Measurements from ENCODE around the gene PCGF2. TPM values are rescaled to one million over a fixed set of nuclear protein-coding genes. Genes with fewer than 3 reads are reported as not detected.
"Not testable (repeated sequence)": the region's sequence is repeated elsewhere in the genome, so short reads cannot be mapped to it uniquely, and the experiment has no call there.

Gene PCGF2
- total RNA-seq, 2 donors from 2014 or later = 1.6 to 4.3 TPM

DNA sequence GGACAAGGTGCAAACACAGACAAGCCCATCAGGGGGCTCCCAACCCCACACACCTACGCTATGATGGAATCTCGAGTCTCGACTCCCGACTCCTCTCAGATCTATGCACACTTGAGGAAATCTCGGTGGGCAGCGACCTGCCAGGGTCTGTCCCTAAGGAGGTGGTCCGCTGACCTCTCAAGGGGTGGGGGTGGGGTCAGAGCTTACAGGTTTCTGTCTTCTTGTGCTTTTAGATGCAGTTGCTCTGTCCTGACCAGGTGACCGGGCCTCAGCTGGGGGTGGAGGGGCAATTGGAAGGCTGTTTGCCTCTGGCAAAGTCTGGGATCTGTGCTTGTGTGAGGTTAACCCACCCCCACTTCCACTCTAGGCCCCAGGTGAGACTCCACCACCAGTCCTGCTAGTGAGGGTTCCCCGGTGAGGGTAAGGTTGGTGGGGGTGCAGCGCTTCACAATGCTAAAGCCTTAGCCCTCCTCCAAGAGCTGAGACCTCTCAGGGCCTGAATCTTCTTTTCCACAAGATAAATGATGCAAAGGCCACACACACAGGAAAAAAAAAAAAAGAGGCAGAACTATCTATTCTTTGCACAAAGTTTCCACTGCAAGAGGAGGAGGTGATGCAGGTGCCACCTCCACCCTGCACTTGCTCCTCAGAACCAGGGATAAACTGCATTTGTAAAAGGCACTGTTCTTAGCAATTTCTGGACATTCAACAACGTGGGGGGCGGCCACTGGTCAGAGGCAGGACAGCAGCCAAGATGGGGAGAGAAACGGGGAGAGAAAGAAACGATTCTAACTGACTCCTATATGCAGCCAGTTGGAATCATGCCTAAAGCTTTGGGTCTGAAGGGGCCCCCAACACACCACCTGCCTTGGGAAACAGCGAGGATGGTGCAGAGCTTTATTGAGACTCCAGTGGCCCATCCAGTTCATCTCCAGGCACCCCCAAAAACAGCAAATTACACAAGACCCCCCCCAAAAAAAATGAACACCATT, 13.9 kb downstream of the PCGF2 start:
- H3K36me3 Mint-ChIP-seq (ENCODE audit: low read depth) = peaks cover 48% of the 10 kb centered on the region
- no peaks in the 10 kb centered on the region for H3K9me3 Mint-ChIP-seq
- H3K4me1 Mint-ChIP-seq = peaks cover 36% of the 10 kb centered on the region
- no peak for ATAC-seq (replicated peaks)
- H3K27me3 Mint-ChIP-seq = no peaks in the 10 kb centered on the region
- H3K4me3 Mint-ChIP-seq = peak overlapping the region; percentile 93
- peak overlapping the region; percentile 94 for H3K27ac Mint-ChIP-seq

GRCh38 chr17:38733282-38733981, 14.7 kb downstream of the PCGF2 start:
- peak overlapping the region; percentile 94 for H3K27ac Mint-ChIP-seq
- H3K36me3 Mint-ChIP-seq (ENCODE audit: low read depth) = peaks cover 56% of the 10 kb centered on the region
- H3K4me3 Mint-ChIP-seq = peak overlapping the region; percentile 93
- no peaks in the 10 kb centered on the region for H3K27me3 Mint-ChIP-seq
- ATAC-seq (replicated peaks) = no peak
- peaks cover 44% of the 10 kb centered on the region for H3K4me1 Mint-ChIP-seq
- no peaks in the 10 kb centered on the region for H3K9me3 Mint-ChIP-seq

DNA sequence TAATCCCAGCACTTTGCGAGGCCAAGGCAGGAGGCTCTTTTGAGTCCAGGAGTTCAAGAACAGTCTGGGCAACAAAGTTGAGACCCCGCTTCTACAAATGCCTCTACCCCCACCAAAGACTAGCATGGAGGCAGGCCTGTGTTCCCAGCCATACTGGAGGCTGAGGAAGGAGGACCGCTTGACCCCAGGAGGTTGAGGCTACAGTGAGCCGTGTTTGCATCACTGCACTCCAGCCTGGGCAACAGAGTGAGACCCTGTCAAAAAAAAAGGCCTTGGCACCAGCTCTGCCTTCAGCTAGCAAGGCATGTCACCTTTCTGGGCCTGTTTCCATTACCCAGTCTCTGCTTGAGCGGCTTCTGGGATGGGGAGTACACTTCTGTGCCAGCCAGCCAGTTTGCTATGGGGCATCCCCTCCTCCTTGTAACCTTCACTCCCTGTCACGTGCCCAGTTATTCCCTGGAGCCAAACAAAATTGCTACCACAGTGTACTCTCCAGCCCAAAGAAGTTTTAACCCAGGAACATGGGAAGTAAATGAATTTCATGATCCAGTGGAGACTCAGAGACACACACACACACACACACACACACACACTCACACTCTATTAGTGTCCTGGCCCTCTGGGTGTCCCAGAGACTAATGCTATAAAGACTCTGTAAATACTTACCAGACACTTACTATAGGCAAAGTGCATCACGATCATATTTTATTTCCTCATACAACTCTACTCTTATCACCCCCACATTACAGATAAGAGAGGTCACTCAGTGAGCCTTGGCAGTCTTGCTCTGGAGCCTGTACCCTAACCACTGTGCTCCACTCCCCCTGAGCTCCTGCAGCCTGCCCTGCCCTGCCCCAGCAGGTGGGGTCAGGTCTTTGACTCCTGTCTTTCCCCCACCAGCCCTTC, 15.5 kb downstream of the PCGF2 start:
- peak overlapping the region; percentile 93 for H3K4me3 Mint-ChIP-seq

DNA sequence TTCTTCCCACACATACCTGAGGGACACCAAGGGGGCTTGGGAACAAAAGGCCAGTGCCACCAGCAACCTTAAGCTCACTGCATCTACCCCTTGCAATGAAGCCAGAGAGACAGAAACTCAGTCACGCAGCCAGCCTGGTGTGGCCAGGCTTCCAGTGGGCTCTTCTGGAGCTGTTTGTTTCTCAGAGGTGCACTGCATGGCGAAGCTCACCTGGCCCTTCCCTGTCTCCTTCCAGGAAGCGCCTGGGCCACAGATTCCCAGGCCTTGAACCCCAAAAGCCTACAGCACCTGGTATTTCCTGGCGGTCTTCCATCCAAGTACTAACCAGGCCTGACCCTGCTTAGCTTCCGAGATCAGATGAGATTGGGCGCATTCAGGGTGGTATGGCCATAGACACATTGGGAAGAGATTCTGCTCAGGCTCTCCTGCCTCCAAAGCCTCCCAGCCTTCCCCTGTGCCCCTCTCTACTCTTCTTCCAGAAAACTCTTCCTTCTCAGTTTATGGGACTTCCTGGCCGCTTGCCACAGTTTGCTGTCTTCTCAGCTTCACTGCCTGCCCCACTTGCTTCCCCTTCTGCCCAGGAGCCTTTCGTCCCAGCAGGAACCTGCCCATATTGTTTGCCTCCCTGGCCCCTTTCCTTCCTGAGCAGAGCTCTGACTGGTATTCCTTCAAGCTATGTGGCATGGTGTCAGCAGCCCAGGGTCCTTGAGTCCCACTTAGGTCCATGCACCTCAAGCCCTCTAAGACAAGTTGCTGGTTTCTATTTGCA, 16.4 kb downstream of the PCGF2 start:
- ATAC-seq (replicated peaks) = no peak
- H3K36me3 Mint-ChIP-seq (ENCODE audit: low read depth) = peaks cover 72% of the 10 kb centered on the region
- H3K4me3 Mint-ChIP-seq = peak overlapping the region; percentile 93
- peaks cover 3% of the 10 kb centered on the region for H3K9me3 Mint-ChIP-seq
- H3K27me3 Mint-ChIP-seq = no peaks in the 10 kb centered on the region
- peak overlapping the region; percentile 94 for H3K27ac Mint-ChIP-seq
- peaks cover 54% of the 10 kb centered on the region for H3K4me1 Mint-ChIP-seq

More for the DNA sequence above, 15.5 kb downstream of the PCGF2 start:
- Mint-ChIP-seq H3K4me1 (peaks cover 52% of the 10 kb centered on the region), H3K27ac (peak overlapping the region; percentile 94), H3K27me3 (no peaks in the 10 kb centered on the region), H3K9me3 (peaks cover 3% of the 10 kb centered on the region), H3K36me3 (ENCODE audit: low read depth) (peaks cover 64% of the 10 kb centered on the region)
- no peak for ATAC-seq (replicated peaks)

DNA sequence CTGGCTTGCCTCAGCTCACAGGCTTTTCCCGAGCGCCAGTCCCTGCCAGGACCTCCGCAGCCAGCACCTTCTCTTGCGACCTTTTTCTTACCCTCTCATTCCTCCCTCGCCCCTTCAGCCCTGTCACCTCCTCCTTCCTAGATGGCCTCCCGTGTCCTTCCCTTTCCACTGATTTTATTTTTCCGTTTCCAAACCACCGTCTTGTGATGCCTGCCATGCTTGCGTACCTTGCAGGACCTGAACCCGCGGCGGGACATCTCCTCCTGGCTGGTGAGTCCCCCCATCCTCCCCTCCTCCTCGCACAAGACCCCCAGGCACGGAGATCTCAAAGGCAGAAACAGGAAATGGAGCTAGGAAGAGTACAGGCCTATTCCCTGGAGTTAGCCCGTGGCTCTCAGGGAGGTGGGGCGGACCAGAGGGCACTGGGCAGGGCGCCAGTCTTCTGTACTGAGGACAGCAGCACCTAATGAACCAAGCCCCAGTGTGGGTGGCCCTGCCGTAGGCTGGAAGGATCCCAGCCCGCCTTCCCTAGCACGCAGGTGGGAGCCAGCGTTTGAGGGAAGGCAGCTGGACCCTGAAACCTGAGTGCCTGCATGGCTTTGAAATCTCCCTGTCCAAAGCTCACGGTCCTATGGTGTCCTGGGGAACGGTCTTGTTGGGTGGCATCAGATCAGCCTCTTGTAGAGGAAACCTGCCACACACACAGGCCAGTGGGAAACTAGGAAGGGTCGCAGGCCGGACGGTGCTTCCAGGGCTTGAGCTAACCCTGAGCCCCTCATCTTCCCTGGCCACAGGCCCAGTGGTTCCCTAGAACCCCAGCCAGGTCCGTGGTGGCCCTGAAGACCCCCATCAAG, 17.4 kb downstream of the PCGF2 start:
- peak overlapping the region; percentile 93 for H3K4me3 Mint-ChIP-seq
- H3K27me3 Mint-ChIP-seq = no peaks in the 10 kb centered on the region
- H3K27ac Mint-ChIP-seq = peak overlapping the region; percentile 94
- H3K4me1 Mint-ChIP-seq = peaks cover 54% of the 10 kb centered on the region
- H3K36me3 Mint-ChIP-seq (ENCODE audit: low read depth) = peaks cover 74% of the 10 kb centered on the region
- peaks cover 3% of the 10 kb centered on the region for H3K9me3 Mint-ChIP-seq
- ATAC-seq (replicated peaks) = no peak

GRCh38 chr17:38729886-38730525, 18.1 kb downstream of the PCGF2 start, which contains the start of gene CISD3:
TSS of gene CISD3 (plus strand) at chr17:38730341. CDS start at chr17:38730359, 18 bp downstream.
- Mint-ChIP-seq H3K9me3 (peaks cover 3% of the 10 kb centered on the region), H3K4me1 (peaks cover 52% of the 10 kb centered on the region), H3K27me3 (no peaks in the 10 kb centered on the region), H3K36me3 (ENCODE audit: low read depth) (peaks cover 81% of the 10 kb centered on the region), H3K4me3 (peak within 1 kb of the TSS; percentile 93), H3K27ac (peak within 1 kb of the TSS; percentile 95)
- peak; percentile 71 for ATAC-seq (replicated peaks)

DNA sequence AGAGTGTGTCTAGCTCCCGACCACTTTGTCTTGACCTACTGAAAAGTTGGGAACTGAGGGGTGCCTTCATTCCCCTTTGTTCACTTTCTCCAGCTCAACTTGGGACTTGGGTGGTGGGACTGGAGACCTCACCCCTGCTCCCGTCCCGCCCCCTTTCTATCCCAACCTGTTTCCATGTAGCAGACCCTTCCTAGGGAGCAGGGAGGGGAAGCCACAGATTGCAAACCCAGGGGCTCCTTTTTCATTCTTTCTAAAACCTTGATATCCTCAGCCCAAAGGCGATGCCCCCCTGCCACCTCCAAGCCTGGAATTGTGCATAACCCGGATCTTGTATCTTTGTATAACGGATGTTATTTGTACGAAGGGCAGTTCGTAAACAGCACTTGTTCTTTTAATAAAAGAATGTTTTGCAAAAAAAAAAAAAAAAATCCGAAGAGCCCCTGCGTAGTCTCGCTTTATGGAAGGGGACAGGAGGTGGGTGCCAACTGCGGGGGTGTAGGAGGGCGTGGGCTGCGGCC, 18.7 kb downstream of the PCGF2 start:
- H3K27ac Mint-ChIP-seq = peak overlapping the region; percentile 95
- H3K27me3 Mint-ChIP-seq = no peaks in the 10 kb centered on the region
- H3K4me1 Mint-ChIP-seq = peaks cover 46% of the 10 kb centered on the region
- no peak for ATAC-seq (replicated peaks)
- peaks cover 3% of the 10 kb centered on the region for H3K9me3 Mint-ChIP-seq
- peak overlapping the region; percentile 89 for H3K4me3 Mint-ChIP-seq
- H3K36me3 Mint-ChIP-seq (ENCODE audit: low read depth) = peaks cover 82% of the 10 kb centered on the region

DNA sequence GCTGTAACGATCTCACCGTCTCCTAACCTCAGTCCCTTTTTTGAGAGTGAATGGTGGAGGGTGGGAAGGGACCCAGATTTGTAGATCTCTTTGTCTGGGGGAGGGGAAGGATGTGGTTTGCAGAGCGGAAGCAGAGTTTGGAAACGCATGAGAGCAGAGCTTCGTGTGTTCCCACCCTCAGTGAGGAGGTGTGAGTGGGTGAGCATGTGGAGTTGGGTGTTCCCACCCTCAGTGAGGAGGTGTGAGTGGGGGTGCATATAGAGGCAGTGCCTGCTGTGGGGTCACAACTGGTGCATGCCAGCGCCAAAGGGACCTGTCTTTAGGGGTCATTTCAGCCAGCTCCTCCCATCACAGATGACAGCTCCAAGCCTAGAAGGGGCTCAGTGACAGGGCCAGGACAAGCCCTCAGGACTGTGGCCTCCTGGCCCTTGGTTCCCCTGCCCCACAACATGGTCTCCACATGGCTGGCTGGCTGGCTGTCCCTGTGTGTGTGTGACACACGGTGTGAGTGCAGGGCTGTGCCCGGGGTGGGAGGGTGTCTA, 19.8 kb downstream of the PCGF2 start:
- H3K4me3 Mint-ChIP-seq = peak overlapping the region; percentile 89
- H3K9me3 Mint-ChIP-seq = peaks cover 3% of the 10 kb centered on the region
- H3K36me3 Mint-ChIP-seq (ENCODE audit: low read depth) = peaks cover 83% of the 10 kb centered on the region
- peaks cover 39% of the 10 kb centered on the region for H3K4me1 Mint-ChIP-seq
- H3K27ac Mint-ChIP-seq = peak overlapping the region; percentile 95
- ATAC-seq (replicated peaks) = peak; percentile 22
- no peaks in the 10 kb centered on the region for H3K27me3 Mint-ChIP-seq

DNA sequence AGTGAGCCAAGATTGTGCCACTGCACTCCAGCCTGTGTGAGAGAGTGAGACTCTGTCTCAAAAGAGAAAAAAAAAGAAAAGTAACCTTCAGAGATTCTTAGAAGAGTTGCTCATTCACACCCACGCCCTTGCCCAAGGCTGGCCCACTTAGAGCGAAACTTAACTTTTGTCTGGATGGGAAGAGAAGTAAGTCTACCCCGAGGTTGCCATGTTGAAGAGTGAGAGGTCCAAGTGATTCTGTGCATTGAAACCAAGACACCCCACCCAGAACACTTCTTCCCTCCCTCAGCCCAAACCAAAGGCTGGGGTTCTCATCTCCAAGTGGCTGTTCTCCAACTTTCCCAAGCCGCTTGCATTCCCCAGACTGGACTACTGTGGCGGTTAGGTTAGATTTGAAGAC, 20.4 kb downstream of the PCGF2 start:
- H3K27ac Mint-ChIP-seq = peak overlapping the region; percentile 95
- H3K9me3 Mint-ChIP-seq = peaks cover 3% of the 10 kb centered on the region
- peaks cover 32% of the 10 kb centered on the region for H3K4me1 Mint-ChIP-seq
- H3K4me3 Mint-ChIP-seq = peak overlapping the region; percentile 89
- H3K27me3 Mint-ChIP-seq = no peaks in the 10 kb centered on the region
- ATAC-seq (replicated peaks) = peak; percentile 67
- peaks cover 83% of the 10 kb centered on the region for H3K36me3 Mint-ChIP-seq (ENCODE audit: low read depth)

GRCh38 chr17:38726145-38726544, 22.0 kb downstream of the PCGF2 start:
- H3K36me3 Mint-ChIP-seq (ENCODE audit: low read depth) = peaks cover 78% of the 10 kb centered on the region
- peaks cover 25% of the 10 kb centered on the region for H3K4me1 Mint-ChIP-seq
- H3K4me3 Mint-ChIP-seq = peak overlapping the region; percentile 89
- H3K27ac Mint-ChIP-seq; ATAC-seq (replicated peaks); H3K27me3 Mint-ChIP-seq; H3K9me3 Mint-ChIP-seq: not testable (repeated sequence)

DNA sequence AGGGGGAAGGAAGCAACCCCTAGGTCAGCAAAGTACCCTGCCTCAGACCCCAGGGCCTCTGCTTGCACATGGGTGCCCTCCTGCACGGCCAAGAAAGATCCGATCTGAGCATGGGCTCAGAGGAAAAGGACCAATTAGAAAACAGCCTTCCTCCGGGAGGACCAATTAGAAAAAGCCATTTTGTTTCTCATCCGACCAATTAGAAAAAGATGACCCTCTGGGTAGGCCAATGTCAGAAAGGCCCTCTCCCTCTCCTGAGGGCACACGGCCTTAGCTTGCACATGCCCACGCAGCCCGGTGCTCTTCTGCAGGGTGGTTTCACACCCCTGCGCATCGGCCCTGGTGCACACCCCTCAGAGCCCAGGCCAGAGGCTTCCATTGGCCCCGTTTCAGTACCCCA, 23.1 kb downstream of the PCGF2 start:
- ATAC-seq (replicated peaks) = no peak
- Mint-ChIP-seq H3K27ac (no peak overlapping the region), H3K4me3 (peak overlapping the region; percentile 89)

More for the DNA sequence above, 23.1 kb downstream of the PCGF2 start:
- Mint-ChIP-seq H3K36me3 (ENCODE audit: low read depth) (peaks cover 79% of the 10 kb centered on the region), H3K9me3 (peaks cover 3% of the 10 kb centered on the region), H3K27me3 (no peaks in the 10 kb centered on the region), H3K4me1 (peaks cover 20% of the 10 kb centered on the region)

All from activated T-helper 17 cell treated with anti-CD3 and anti-CD28 coated beads, Interleukin-2, amount 50 U/mL, for 72 hours (primary cell).